ENCODE measurements around the gene NEK4.

Gene NEK4

GRCh38 chr3:52663098-52663497 is 107.6 kb downstream of the NEK4 start:
- DNase-seq (ENCODE audit: low spot score), result no peak

GRCh38 chr3:52660046-52660445 is 110.7 kb downstream of the NEK4 start:
- DNase-seq (ENCODE audit: low spot score), result no peak

Data from AG08396 (cell line).